Measurements from ENCODE around the gene NECAB2. TPM values are rescaled to one million over a fixed set of nuclear protein-coding genes. Genes with fewer than 3 reads are reported as not detected.

Gene NECAB2
- total RNA-seq, 3 donors from 2014 or later: 1.5 TPM; not detected in 2

- no peak for DNase-seq (ENCODE audit: low spot score in 2 of 2)
- intact Hi-C loops (cut with DNase I; ENCODE audit: low total_unique reads): no loop called here
- no peaks in the 10 kb centered on the region for H3K27me3 ChIP-seq
- H3K27ac ChIP-seq: no peak overlapping the region
- no peak overlapping the region for H3K4me3 ChIP-seq
- H3K36me3 ChIP-seq: no peaks in the 10 kb centered on the region
- H3K9me3 ChIP-seq: no peaks in the 10 kb centered on the region
- no peak for TF ChIP-seq POLR2A (IDR thresholded peaks at IDR 0.05)
- TF ChIP-seq CTCF (IDR thresholded peaks at IDR 0.05): no peak
- no peak for TF ChIP-seq POLR2AphosphoS5 (IDR thresholded peaks at IDR 0.05)
- no peaks in the 10 kb centered on the region for H3K4me1 ChIP-seq
Measured at GRCh38 chr16:83969771-83970429, 1.9 kb downstream of the NECAB2 start.

- H3K4me3 ChIP-seq: no peak overlapping the region
- no peak overlapping the region for H3K27ac ChIP-seq
- no peaks in the 10 kb centered on the region for H3K27me3 ChIP-seq
- H3K9me3 ChIP-seq: no peaks in the 10 kb centered on the region
- H3K4me1 ChIP-seq: no peaks in the 10 kb centered on the region
- no peak for TF ChIP-seq POLR2AphosphoS5 (IDR thresholded peaks at IDR 0.05)
- TF ChIP-seq POLR2A (IDR thresholded peaks at IDR 0.05): no peak
- no peak for TF ChIP-seq CTCF (IDR thresholded peaks at IDR 0.05)
- intact Hi-C loops (cut with DNase I; ENCODE audit: low total_unique reads): no loop called here
- no peak for DNase-seq (ENCODE audit: low spot score in 2 of 2)
- no peaks in the 10 kb centered on the region for H3K36me3 ChIP-seq
Measured at GRCh38 chr16:83970430-83970815, 2.4 kb downstream of the NECAB2 start.

- no peaks in the 10 kb centered on the region for H3K36me3 ChIP-seq
- DNase-seq (ENCODE audit: low spot score in 2 of 2): no peak
- TF ChIP-seq POLR2AphosphoS5 (IDR thresholded peaks at IDR 0.05) (no peak), POLR2A (IDR thresholded peaks at IDR 0.05) (no peak), CTCF (IDR thresholded peaks at IDR 0.05) (no peak)
- intact Hi-C loops (cut with DNase I; ENCODE audit: low total_unique reads): no loop called here
- no peaks in the 10 kb centered on the region for H3K9me3 ChIP-seq
- no peak overlapping the region for H3K4me3 ChIP-seq
- no peaks in the 10 kb centered on the region for H3K4me1 ChIP-seq
- no peaks in the 10 kb centered on the region for H3K27me3 ChIP-seq
- H3K27ac ChIP-seq: no peak overlapping the region
Measured at GRCh38 chr16:83971165-83972130, 3.4 kb downstream of the NECAB2 start.

GRCh38 chr16:83972256-83973008 lies 4.4 kb downstream of the NECAB2 start:
- DNase-seq (ENCODE audit: low spot score in 2 of 2): no peak
- intact Hi-C loops (cut with DNase I; ENCODE audit: low total_unique reads): no loop called here
- H3K4me3 ChIP-seq: no peak overlapping the region
- no peaks in the 10 kb centered on the region for H3K9me3 ChIP-seq
- no peak for TF ChIP-seq POLR2AphosphoS5 (IDR thresholded peaks at IDR 0.05)
- no peak for TF ChIP-seq CTCF (IDR thresholded peaks at IDR 0.05)
- no peak for TF ChIP-seq POLR2A (IDR thresholded peaks at IDR 0.05)
- H3K27ac ChIP-seq: no peak overlapping the region
- H3K27me3 ChIP-seq: no peaks in the 10 kb centered on the region
- H3K36me3 ChIP-seq: no peaks in the 10 kb centered on the region
- H3K4me1 ChIP-seq: no peaks in the 10 kb centered on the region
